Measurements from ENCODE around the gene CRABP1. TPM values are rescaled to one million over a fixed set of nuclear protein-coding genes. Genes with fewer than 3 reads are reported as not detected.

CRABP1 gene
- total RNA-seq, 1 experiment from 2014 or later: 444 TPM

DNA sequence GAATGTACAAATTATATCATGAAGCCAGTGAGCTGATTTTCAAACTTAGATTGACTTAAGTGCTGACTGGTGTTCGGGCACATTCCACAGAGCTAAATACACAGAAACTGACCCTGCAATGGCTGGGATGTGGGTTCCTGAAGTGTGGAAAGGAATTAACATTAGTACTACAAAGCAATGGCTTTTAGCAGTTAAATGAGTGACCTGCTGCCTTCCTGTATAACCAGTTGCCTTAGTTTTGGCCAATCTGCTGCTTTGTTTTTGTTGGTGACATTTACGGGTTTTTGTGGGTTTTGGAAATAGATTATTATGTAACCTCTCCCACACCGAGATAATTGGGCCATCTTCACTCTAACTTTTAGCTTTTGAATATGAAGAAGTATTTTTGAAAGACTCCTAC is 38.3 kb upstream of the CRABP1 start:
- TF ChIP-seq RELA (CRISPR knock-in tag; IDR thresholded peaks at IDR 0.05; ENCODE audit: borderline replicate concordance): no peak
- POLR2A ChIA-PET: no interaction called here
- H3K36me3 Mint-ChIP-seq: no peaks in the 10 kb centered on the region
- no peak overlapping the region for H3K27ac Mint-ChIP-seq
- no peak for DNase-seq (ENCODE audit: low spot score)
- no peak overlapping the region for H3K4me3 Mint-ChIP-seq
- H3K27me3 Mint-ChIP-seq (ENCODE audit: low read depth): peaks cover 12% of the 10 kb centered on the region
- CTCF ChIA-PET: no interaction called here
- H3K9me3 Mint-ChIP-seq: no peaks in the 10 kb centered on the region
- peaks cover 6% of the 10 kb centered on the region for H3K4me1 Mint-ChIP-seq
- ATAC-seq: no peak

DNA sequence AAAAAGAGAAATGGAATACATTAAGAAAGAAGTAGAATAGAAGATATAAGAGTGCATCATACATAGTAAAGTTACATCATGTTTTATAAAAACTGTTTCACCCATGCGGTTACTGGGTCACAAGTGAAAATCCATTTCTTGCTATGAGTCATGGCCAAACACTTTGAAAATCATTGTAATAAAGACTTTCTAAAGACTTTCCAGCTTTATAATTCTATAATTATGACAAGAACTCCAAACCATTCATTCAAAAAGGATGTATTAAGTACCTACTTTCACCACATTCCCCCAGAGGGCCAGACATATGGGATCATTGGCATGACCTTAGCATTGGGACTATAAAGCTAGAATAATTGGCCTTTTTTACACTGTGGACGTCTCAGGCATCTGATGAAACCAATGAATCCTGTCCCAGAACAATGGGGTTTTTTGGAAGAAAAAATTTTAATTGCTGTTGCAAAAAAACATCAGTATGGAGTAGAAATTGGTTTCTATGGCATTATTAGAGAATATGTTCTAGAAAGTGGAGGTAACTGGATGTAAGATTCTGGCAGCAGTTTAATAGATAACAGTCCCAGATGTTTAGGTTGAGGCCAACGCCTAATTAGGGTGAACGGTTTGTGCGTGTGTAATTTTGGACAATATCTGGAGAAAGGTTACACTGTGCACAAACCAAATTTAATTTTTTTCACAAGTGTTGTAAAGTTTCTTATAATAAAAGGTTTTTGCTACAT is 37.4 kb upstream of the CRABP1 start:
- no peak overlapping the region for H3K27ac Mint-ChIP-seq
- no peak overlapping the region for H3K4me3 Mint-ChIP-seq
- H3K36me3 Mint-ChIP-seq: no peaks in the 10 kb centered on the region
- TF ChIP-seq FOXP1 (CRISPR knock-in tag; IDR thresholded peaks at IDR 0.05; ENCODE audit: borderline replicate concordance) (no peak), TP53 (CRISPR knock-in tag; IDR thresholded peaks at IDR 0.05) (no peak), TEAD1 (CRISPR knock-in tag; IDR thresholded peaks at IDR 0.05) (no peak)
- no peaks in the 10 kb centered on the region for H3K9me3 Mint-ChIP-seq
- ChIA-PET CTCF (interaction anchor here (0.7 to 2.4 kb wide), 3 partner anchors 112 to 135 kb away, joined by 3 to 10 read pairs (median 5); partner anchors contain the start of gene IREB2), POLR2A (no interaction called here)
- ATAC-seq (no peak), DNase-seq (ENCODE audit: low spot score) (no peak)
- H3K4me1 Mint-ChIP-seq: peaks cover 6% of the 10 kb centered on the region
- peaks cover 12% of the 10 kb centered on the region for H3K27me3 Mint-ChIP-seq (ENCODE audit: low read depth)

DNA sequence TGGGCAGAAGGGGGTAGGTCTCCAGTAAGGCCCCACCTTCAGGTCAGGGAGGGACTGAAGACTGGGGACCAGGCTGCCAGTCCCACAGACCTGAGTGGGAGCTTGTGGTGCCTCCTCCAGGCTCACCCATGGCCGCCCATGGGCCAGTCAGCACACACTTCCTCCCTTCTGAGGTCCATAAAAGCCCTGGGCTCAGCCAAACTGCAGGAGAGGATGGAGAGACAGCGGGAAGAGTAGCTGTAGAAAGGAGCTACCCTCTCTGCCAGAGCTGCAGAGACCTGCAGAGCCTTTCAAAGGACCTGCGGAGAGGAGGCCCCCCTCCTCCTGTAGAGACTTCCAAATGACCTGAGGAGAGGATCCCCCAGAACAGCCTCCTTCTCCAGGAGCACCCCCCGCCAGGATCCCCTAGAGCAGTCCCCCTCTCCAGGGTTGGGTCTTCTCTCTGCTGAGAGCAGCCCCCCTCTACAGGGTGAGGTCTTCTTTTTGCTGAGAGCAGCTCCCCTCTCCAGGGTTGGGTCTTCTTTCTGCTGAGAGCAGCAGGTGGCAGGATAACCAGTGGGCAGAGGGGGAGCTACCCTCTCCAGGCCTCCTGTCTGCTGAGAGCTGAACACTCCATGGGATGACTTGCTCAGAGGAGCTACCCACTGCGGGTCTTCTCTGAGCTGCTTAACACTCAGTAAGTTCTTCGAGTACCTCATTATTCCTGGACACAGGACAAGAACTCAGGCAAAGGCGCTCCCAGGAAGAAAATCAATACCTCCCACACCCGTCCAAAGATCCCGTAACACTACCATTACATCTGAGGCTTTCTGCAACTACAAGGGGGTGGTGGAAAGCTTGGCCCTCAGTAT is 35.7 kb upstream of the CRABP1 start:
- DNase-seq (ENCODE audit: low spot score) (no peak), ATAC-seq (no peak)
- Mint-ChIP-seq H3K27ac (no peak overlapping the region), H3K4me3 (no peak overlapping the region; the same call in 1 of the 2 replicates), H3K4me1 (peaks cover 6% of the 10 kb centered on the region), H3K9me3 (no peaks in the 10 kb centered on the region), H3K36me3 (no peaks in the 10 kb centered on the region), H3K27me3 (ENCODE audit: low read depth) (peaks cover 12% of the 10 kb centered on the region)
- no peak for TF ChIP-seq HMGA2 (CRISPR knock-in tag; IDR thresholded peaks at IDR 0.05)
- TF ChIP-seq, protein P1, sequence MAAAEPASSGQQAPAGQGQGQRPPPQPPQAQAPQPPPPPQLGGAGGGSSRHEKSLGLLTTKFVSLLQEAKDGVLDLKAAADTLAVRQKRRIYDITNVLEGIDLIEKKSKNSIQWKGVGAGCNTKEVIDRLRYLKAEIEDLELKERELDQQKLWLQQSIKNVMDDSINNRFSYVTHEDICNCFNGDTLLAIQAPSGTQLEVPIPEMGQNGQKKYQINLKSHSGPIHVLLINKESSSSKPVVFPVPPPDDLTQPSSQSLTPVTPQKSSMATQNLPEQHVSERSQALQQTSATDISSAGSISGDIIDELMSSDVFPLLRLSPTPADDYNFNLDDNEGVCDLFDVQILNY (CRISPR knock-in tag; IDR thresholded peaks at IDR 0.05): no peak
- no peak for TF ChIP-seq CREB1 (CRISPR knock-in tag; IDR thresholded peaks at IDR 0.05)
- TF ChIP-seq, protein P2, sequence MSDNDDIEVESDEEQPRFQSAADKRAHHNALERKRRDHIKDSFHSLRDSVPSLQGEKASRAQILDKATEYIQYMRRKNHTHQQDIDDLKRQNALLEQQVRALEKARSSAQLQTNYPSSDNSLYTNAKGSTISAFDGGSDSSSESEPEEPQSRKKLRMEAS (CRISPR knock-in tag; IDR thresholded peaks at IDR 0.05): no peak
- TF ChIP-seq, protein P3, sequence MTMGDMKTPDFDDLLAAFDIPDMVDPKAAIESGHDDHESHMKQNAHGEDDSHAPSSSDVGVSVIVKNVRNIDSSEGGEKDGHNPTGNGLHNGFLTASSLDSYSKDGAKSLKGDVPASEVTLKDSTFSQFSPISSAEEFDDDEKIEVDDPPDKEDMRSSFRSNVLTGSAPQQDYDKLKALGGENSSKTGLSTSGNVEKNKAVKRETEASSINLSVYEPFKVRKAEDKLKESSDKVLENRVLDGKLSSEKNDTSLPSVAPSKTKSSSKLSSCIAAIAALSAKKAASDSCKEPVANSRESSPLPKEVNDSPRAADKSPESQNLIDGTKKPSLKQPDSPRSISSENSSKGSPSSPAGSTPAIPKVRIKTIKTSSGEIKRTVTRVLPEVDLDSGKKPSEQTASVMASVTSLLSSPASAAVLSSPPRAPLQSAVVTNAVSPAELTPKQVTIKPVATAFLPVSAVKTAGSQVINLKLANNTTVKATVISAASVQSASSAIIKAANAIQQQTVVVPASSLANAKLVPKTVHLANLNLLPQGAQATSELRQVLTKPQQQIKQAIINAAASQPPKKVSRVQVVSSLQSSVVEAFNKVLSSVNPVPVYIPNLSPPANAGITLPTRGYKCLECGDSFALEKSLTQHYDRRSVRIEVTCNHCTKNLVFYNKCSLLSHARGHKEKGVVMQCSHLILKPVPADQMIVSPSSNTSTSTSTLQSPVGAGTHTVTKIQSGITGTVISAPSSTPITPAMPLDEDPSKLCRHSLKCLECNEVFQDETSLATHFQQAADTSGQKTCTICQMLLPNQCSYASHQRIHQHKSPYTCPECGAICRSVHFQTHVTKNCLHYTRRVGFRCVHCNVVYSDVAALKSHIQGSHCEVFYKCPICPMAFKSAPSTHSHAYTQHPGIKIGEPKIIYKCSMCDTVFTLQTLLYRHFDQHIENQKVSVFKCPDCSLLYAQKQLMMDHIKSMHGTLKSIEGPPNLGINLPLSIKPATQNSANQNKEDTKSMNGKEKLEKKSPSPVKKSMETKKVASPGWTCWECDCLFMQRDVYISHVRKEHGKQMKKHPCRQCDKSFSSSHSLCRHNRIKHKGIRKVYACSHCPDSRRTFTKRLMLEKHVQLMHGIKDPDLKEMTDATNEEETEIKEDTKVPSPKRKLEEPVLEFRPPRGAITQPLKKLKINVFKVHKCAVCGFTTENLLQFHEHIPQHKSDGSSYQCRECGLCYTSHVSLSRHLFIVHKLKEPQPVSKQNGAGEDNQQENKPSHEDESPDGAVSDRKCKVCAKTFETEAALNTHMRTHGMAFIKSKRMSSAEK (CRISPR knock-in tag; IDR thresholded peaks at IDR 0.05; ENCODE audit: borderline replicate concordance): no peak
- ChIA-PET CTCF (interaction anchor here (0.8 to 2.4 kb wide), 10 partner anchors 13 to 226 kb away, joined by 3 to 10 read pairs (median 3); partner anchors contain the start of gene IREB2), POLR2A (interaction anchor here (0.6 kb wide), 1 partner anchor 90 kb away, joined by 3 read pairs; no protein-coding TSS in a partner anchor)

DNA sequence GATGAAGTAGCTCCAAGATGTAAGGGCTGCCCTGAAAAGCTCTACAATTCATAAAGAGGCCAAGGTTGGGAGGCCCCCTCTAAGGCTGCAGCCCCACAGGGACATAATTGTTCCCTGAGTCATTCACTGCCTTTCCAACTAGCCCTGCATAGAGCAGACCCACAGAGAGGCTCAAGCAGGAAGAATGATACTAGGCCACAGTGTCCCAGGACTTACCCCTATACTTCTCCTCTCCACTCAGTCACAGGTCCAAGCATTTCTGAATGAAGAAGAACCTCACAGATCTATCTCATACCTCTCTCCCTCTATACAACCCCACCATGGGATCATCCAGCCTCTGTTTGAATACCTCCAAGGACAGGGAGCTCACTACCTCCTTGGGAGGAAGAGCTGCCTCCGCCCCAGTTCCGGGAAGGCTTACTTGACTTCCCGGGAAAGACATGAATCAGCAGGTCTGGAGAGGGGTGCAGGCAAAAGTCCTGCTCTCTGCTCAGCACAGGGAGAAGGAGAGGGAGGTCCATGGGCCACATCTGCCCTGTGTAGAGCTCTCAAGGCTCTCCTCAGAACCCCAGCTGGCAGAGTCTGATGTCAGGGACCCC is 33.9 kb upstream of the CRABP1 start:
- CTCF ChIA-PET: interaction anchor here (0.6 kb wide), 1 partner anchor 771 kb away, joined by 4 read pairs; no protein-coding TSS in a partner anchor
- no peak for DNase-seq (ENCODE audit: low spot score)
- H3K9me3 Mint-ChIP-seq: no peaks in the 10 kb centered on the region
- TF ChIP-seq, protein P1 (CRISPR knock-in tag; IDR thresholded peaks at IDR 0.05): no peak
- TF ChIP-seq OVOL2 (CRISPR knock-in tag; IDR thresholded peaks at IDR 0.05; ENCODE audit: borderline replicate concordance): no peak
- no peak for TF ChIP-seq ZNF219 (CRISPR knock-in tag; IDR thresholded peaks at IDR 0.05; ENCODE audit: borderline replicate concordance)
- TF ChIP-seq, protein P4, sequence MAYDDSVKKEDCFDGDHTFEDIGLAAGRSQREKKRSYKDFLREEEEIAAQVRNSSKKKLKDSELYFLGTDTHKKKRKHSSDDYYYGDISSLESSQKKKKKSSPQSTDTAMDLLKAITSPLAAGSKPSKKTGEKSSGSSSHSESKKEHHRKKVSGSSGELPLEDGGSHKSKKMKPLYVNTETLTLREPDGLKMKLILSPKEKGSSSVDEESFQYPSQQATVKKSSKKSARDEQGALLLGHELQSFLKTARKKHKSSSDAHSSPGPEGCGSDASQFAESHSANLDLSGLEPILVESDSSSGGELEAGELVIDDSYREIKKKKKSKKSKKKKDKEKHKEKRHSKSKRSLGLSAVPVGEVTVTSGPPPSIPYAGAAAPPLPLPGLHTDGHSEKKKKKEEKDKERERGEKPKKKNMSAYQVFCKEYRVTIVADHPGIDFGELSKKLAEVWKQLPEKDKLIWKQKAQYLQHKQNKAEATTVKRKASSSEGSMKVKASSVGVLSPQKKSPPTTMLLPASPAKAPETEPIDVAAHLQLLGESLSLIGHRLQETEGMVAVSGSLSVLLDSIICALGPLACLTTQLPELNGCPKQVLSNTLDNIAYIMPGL (CRISPR knock-in tag; IDR thresholded peaks at IDR 0.05): no peak
- no peak for TF ChIP-seq ZNF121 (CRISPR knock-in tag; IDR thresholded peaks at IDR 0.05)
- TF ChIP-seq, protein P5, sequence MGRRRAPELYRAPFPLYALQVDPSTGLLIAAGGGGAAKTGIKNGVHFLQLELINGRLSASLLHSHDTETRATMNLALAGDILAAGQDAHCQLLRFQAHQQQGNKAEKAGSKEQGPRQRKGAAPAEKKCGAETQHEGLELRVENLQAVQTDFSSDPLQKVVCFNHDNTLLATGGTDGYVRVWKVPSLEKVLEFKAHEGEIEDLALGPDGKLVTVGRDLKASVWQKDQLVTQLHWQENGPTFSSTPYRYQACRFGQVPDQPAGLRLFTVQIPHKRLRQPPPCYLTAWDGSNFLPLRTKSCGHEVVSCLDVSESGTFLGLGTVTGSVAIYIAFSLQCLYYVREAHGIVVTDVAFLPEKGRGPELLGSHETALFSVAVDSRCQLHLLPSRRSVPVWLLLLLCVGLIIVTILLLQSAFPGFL (CRISPR knock-in tag; IDR thresholded peaks at IDR 0.05; ENCODE audit: borderline replicate concordance): no peak
- no peak for TF ChIP-seq ZBTB21 (CRISPR knock-in tag; IDR thresholded peaks at IDR 0.05; ENCODE audit: borderline replicate concordance)
- TF ChIP-seq RORB (CRISPR knock-in tag; IDR thresholded peaks at IDR 0.05): no peak
- TF ChIP-seq TEAD1 (CRISPR knock-in tag; IDR thresholded peaks at IDR 0.05): no peak

More for the DNA sequence above, 33.9 kb upstream of the CRABP1 start:
- ATAC-seq: no peak
- H3K4me3 Mint-ChIP-seq: no peak overlapping the region
- no peak overlapping the region for H3K27ac Mint-ChIP-seq
- peaks cover 6% of the 10 kb centered on the region for H3K4me1 Mint-ChIP-seq
- peaks cover 4% of the 10 kb centered on the region for H3K27me3 Mint-ChIP-seq (ENCODE audit: low read depth)
- no peaks in the 10 kb centered on the region for H3K36me3 Mint-ChIP-seq
- POLR2A ChIA-PET: no interaction called here
